ENCODE measurements around the gene NRG3. TPM values are rescaled to one million over a fixed set of nuclear protein-coding genes. Genes with fewer than 3 reads are reported as not detected.

NRG3 gene
- total RNA-seq, 6 experiments from 2014 or later: 0.34 to 0.99 (median 0.75) TPM

- ATAC-seq (no peak), DNase-seq (no peak)
- TF ChIP-seq CTCF (IDR thresholded peaks at IDR 0.05): no peak
- TF ChIP-seq POLR2A (IDR thresholded peaks at IDR 0.05): no peak
- Histone ChIP-seq H3K9me3 (no peaks in the 10 kb centered on the region), H3K27ac (no peak overlapping the region), H3K4me3 (no peak overlapping the region), H3K27me3 (no peaks in the 10 kb centered on the region), H3K36me3 (no peaks in the 10 kb centered on the region), H3K4me1 (no peaks in the 10 kb centered on the region)
- WGBS (ENCODE audit: insufficient coverage, low coverage, low lambda C conversion rate, missing lambda C conversion rate): 89% methylated on average over 2 of the region's 2 CpGs
- intact Hi-C loops (cut with DNase I): no loop called here
These were observed 986.9 kb downstream of the NRG3 start for GRCh38 chr10:82861889-82862288.

- Histone ChIP-seq H3K4me3 (no peak overlapping the region), H3K4me1 (no peaks in the 10 kb centered on the region), H3K9me3 (no peaks in the 10 kb centered on the region), H3K27me3 (no peaks in the 10 kb centered on the region), H3K27ac (no peak overlapping the region), H3K36me3 (no peaks in the 10 kb centered on the region)
- 33% methylated on average over 1 of the region's 1 CpG for WGBS (ENCODE audit: insufficient coverage, low coverage, low lambda C conversion rate, missing lambda C conversion rate)
- intact Hi-C loops (cut with DNase I): no loop called here
- ATAC-seq (no peak), DNase-seq (no peak)
- TF ChIP-seq POLR2A (IDR thresholded peaks at IDR 0.05) (no peak), CTCF (IDR thresholded peaks at IDR 0.05) (no peak)
These were observed 990.4 kb downstream of the NRG3 start for GRCh38 chr10:82865366-82865765.

GRCh38 chr10:82866424-82867020, 991.5 kb downstream of the NRG3 start:
- Histone ChIP-seq H3K27ac (no peak overlapping the region), H3K4me1 (no peaks in the 10 kb centered on the region), H3K27me3 (no peaks in the 10 kb centered on the region), H3K4me3 (no peak overlapping the region), H3K9me3 (no peaks in the 10 kb centered on the region), H3K36me3 (no peaks in the 10 kb centered on the region)
- no peak for ATAC-seq
- DNase-seq: no peak
- TF ChIP-seq POLR2A (IDR thresholded peaks at IDR 0.05) (no peak), CTCF (IDR thresholded peaks at IDR 0.05) (no peak)
- intact Hi-C loops (cut with DNase I): no loop called here
- WGBS (ENCODE audit: insufficient coverage, low coverage, low lambda C conversion rate, missing lambda C conversion rate): 59% methylated on average over 6 of the region's 6 CpGs

- DNase-seq (no peak), ATAC-seq (no peak)
- no peak overlapping the region for H3K4me3 ChIP-seq
- no peaks in the 10 kb centered on the region for H3K36me3 ChIP-seq
- no peaks in the 10 kb centered on the region for H3K9me3 ChIP-seq
- H3K27ac ChIP-seq: no peak overlapping the region
- H3K27me3 ChIP-seq: no peaks in the 10 kb centered on the region
- intact Hi-C loops (cut with DNase I): no loop called here
- WGBS (ENCODE audit: insufficient coverage, low coverage, low lambda C conversion rate, missing lambda C conversion rate): 57% methylated on average over 3 of the region's 3 CpGs
- TF ChIP-seq CTCF (IDR thresholded peaks at IDR 0.05) (no peak), POLR2A (IDR thresholded peaks at IDR 0.05) (no peak)
- H3K4me1 ChIP-seq: no peaks in the 10 kb centered on the region
These were observed 992.1 kb downstream of the NRG3 start for GRCh38 chr10:82867056-82867455.

GRCh38 chr10:82874671-82875070, 999.7 kb downstream of the NRG3 start:
- H3K9me3 ChIP-seq: no peaks in the 10 kb centered on the region
- no peak overlapping the region for H3K27ac ChIP-seq
- no peaks in the 10 kb centered on the region for H3K4me1 ChIP-seq
- no peak for DNase-seq
- TF ChIP-seq POLR2A (IDR thresholded peaks at IDR 0.05) (no peak), CTCF (IDR thresholded peaks at IDR 0.05) (no peak)
- 93% methylated on average over 1 of the region's 1 CpG for WGBS (ENCODE audit: insufficient coverage, low coverage, low lambda C conversion rate, missing lambda C conversion rate)
- intact Hi-C loops (cut with DNase I): no loop called here
- no peak overlapping the region for H3K4me3 ChIP-seq
- no peak for ATAC-seq
- H3K27me3 ChIP-seq: no peaks in the 10 kb centered on the region
- no peaks in the 10 kb centered on the region for H3K36me3 ChIP-seq
